ENCODE results near the gene CIAO3.

Gene CIAO3

DNA sequence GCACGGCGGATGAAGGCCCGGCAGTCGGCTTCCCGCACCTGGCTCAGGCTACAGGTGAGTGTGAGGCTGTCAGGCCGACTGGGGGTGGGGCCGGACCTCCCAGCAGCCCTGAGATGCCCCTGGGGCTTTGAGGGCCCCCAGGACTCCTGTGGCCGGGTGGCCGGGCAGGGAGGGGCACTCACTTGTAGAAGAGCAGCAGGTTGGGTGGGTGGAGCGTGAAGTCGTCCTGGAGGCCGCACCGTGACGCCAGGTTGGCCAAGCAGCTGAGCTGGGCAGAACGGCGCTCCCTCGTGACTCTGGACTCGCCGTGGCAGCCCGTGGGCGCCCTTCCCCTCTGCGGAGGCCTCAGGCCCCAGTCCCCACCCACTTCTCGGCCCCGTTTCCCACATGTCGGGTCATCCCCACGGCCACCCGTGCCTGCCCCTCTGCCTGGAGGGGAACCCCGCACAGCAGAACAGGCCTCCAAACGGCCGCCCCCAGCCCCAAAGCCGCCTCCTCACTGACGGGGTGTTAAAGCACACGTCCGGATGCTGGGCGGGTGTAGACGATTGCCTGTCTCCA lies 34.5 kb upstream of the CIAO3 start:
- DNase-seq, result no peak

DNA sequence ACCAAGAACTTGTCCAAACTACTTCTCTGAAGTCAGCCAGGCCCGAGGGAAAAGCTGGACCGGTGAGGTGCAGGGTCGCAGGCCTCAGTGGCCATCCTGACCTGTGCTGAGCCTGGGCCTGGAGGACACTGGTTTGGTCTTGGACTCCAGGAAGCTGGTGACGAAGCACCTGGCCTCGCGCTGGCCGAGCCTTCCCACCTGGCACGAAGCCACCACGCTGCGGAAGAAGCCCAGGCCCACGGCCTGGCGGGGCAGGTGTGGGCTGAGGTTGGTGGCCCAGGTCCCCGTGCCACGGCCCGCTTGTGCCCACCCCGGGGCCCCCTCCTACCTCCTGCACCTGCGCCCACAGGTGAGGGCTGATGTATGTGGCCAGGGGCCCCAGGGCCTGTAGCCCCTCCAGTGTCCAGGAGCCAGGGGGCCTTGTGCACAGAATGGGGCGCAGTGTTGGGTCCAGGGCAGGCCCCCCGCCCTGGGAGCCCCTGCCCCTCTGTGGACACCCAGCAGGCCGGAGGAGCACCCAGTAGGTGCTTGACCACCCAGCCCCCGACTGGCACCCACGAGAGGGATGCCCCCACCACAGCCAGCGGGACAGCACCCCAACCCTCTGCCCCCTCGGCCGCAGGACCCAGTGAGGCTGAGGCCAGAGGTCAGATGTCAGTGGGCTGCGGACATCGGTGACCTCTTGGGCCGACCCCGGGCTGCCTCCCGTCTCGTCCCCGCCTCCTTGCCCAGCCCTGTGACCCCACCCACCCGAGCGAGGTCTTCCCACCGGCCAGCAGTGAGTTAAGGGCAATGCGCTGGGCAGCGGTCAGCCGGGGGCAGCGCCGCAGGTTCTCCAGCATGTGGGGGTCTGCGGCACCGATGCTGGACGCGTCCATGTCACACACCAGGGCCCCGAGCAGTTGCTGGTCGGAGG lies 33.5 kb upstream of the CIAO3 start:
- DNase-seq, result no peak

DNA sequence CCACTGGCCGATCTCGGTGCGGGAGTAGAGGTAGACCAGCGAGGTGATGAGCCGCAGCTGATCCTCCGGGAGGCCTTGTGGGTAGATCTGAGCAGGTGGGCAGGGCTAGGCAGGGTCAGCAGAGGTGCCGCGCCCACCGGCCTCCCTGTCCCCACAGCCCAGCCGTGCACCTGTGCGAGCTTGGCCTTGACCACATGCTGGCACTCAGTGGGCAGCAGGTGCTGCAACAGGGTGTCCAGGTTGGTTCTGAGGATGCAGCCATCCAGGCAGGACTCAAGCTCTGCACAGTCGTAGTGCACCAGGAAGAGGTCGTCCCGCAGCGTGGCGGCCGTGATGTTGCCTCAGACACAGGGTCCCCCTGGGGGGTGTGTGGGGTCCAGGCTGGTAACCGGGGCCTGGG lies 32.2 kb upstream of the CIAO3 start:
- no peak for DNase-seq

DNA sequence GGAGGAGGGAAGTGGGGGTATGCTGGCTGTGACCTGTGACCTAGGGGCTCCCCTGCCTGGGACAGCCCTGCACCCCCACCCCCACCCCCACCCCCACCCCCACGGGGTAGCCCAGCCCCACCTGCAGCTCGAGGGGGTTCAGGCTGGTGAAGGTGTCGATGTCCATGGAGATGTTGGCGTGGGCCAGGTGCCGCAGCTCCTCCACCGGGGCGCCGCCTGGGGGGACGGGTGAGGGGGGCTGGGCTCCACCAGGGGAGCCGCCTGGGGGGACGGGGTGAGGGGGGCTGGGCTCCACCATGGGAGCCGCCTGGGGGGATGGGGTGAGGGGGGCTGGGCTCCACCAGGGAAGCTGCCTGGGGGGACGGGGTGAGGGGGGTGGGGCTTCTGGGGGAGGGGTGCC lies 29.6 kb upstream of the CIAO3 start:
- DNase-seq, result no peak

DNA sequence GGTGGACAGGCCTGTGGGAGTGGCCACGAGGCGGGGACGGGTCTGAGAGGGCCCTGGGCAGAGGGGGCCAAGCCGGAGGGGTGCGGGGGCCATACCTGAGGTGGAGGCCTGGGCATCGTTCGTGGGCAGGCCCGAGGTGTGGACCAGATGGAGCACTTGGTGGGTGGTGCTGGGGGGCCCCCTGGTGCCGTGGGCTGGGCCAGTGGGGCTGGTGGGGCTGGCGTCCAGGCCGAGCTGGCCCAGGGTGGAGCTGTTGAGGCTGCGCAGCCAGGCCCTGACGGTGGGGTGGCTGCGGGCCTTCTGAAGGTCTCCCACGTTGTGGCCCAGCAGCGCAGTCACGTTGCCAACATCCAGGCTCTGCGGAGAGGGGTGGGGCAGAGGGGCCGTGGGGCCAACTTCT lies 29.1 kb upstream of the CIAO3 start:
- no peak for DNase-seq

DNA sequence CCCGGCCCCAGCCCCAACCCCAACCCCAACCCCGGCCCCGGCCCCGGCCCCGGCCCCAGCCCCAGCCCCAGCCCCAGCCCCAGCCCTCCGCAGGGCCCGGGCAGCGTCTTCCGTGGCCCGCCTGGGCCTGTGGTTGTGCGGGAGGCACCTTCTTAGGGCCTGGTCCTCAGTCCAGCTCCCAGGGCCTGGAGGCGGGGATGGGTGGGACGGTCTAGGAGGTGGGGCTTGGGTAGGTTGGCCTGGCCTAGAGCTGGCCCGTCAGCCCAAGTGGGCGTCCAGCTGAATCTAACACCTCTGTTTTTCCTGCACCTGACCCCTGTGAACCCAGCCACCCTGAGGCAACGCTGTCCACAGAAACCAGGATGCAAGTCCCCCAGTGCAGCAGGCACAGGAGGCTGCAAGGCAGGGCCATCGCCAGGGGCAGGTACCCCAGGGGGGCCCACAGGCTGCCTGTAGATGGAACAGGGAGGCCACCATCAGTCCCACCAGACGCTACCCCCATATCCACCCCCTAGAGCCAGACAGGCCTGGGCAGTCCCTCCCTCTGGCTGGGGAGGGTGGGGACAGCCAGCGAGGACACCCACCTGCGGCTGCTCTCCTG lies 28.5 kb upstream of the CIAO3 start:
- no peak for DNase-seq

DNA sequence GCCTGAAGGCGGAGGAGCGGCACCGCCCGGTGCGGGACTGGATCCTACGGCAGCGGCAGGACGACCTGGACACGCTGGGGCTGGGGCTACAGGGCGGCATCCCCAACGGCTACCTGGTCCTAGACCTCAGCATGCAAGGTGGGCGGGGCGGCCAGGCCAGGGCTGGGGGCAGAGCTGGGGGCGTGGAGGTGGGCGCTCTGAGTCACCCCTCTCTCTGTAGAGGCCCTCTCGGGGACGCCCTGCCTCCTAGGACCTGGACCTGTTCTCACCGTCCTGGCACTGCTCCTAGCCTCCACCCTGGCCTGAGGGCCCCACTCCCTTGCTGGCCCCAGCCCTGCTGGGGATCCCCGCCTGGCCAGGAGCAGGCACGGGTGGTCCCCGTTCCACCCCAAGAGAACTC lies 27.6 kb upstream of the CIAO3 start:
- no peak for DNase-seq

DNA sequence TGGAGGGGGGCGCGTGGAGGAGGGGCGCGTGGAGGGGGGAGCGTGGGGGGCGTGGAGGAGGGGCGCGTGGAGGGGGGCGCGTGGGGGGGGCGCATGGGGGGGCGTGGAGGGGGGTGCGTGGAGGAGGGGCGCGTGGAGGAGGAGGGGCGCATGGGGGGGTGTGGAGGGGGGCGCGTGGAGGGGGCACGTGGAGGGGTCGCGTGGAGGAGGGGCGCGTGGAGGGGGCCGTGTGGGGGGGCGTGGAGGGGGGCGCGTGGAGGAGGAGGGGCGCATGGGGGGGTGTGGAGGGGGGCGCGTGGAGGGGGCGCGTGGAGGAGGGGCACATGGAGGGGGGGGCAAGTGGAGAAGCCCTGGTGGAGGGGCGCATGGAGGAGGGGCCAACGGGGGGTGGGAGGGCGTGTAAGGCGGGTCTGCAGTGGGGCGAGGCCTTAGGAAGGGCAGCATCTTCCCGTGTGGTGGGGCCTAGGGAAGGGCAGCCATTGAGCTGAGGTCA lies 27.0 kb upstream of the CIAO3 start:
- no peak for DNase-seq

DNA sequence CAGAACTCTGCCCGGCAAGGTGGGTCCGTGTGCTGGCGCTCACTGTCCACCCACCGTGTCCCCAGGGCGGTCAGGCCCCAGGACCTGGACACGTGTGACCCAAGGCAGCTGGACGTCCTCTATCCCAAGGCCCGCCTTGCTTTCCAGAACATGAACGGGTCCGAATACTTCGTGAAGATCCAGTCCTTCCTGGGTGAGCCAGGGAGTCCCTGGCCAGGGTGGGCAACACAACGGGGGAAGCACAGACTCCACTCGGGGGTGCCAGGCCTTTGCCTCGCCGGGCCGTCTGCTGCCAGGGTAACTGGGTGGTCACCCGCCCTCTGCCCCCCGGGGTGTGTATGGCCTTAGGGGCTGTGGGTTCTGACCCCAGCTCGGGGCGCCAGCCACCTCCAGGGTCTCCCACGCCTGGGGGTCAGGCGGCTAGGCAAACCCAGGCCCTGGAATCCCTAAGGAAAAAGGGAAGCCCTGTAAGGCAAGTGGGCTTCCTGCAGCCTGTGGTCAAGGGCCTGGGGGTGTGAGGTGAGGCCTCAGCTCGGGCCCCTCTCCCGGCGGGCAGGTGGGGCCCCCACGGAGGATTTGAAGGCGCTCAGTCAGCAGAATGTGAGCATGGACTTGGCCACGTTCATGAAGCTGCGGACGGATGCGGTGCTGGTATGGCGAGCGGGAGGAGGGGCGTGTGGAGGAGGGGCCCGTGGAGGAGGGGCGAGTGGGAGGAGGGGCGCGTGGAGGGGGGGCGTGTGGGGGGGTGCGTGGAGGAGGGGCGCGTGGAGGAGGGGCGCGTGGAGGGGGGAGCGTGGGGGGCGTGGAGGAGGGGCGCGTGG lies 26.2 kb upstream of the CIAO3 start:
- no peak for DNase-seq

DNA sequence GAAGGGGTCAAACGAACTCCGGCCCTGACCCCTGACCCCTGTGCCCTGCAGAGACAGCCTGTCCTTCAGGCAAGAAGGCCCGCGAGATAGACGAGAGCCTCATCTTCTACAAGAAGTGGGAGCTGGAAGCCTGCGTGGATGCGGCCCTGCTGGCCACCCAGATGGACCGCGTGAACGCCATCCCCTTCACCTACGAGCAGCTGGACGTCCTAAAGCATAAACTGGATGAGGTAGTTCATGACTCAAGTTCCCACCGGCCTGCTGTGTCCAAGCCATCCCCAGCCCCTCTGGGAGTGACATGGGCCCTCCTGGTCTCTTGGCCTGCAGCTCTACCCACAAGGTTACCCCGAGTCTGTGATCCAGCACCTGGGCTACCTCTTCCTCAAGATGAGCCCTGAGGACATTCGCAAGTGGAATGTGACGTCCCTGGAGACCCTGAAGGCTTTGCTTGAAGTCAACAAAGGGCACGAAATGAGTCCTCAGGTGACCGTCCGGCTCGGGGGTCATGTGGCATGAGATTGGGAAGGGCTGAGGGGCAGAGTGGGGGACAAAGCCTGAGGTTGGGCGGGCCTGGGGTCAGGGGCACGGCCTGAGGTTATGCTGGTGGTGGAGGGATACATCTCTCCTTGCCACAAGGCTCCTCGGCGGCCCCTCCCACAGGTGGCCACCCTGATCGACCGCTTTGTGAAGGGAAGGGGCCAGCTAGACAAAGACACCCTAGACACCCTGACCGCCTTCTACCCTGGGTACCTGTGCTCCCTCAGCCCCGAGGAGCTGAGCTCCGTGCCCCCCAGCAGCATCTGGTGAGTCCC lies 25.4 kb upstream of the CIAO3 start:
- no peak for DNase-seq

DNA sequence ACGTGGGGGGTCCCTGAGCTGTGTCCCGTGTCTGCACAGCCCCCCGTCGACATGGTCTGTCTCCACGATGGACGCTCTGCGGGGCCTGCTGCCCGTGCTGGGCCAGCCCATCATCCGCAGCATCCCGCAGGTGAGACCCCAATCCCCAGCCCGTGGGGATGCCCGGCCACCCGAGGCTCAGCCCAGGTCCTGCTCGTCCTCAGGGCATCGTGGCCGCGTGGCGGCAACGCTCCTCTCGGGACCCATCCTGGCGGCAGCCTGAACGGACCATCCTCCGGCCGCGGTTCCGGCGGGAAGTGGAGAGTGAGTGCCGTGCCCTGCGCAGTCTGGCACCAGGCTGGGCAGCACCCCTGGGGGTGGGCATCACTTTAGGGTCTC lies 24.7 kb upstream of the CIAO3 start:
- no peak for DNase-seq

DNA sequence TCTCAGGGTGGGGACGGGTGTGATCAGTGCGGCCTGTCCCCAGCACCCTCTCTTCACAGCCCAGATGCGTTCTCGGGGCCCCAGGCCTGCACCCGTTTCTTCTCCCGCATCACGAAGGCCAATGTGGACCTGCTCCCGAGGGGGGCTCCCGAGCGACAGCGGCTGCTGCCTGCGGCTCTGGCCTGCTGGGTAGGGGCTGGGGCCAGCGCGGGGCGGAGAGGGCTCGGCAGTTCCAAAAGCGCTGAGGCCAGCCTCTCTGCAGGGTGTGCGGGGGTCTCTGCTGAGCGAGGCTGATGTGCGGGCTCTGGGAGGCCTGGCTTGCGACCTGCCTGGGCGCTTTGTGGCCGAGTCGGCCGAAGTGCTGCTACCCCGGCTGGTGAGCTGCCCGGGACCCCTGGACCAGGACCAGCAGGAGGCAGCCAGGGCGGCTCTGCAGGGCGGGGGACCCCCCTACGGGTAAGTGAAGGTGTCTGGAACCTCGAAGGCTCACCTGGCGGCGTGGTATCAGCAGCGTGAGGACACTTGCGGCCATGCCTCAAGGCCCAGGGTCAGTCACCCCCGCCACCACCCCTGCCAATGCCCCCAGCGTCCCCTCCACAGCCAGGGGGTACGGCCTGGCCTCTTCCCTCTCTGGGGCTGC lies 24.2 kb upstream of the CIAO3 start:
- no peak for DNase-seq

DNA sequence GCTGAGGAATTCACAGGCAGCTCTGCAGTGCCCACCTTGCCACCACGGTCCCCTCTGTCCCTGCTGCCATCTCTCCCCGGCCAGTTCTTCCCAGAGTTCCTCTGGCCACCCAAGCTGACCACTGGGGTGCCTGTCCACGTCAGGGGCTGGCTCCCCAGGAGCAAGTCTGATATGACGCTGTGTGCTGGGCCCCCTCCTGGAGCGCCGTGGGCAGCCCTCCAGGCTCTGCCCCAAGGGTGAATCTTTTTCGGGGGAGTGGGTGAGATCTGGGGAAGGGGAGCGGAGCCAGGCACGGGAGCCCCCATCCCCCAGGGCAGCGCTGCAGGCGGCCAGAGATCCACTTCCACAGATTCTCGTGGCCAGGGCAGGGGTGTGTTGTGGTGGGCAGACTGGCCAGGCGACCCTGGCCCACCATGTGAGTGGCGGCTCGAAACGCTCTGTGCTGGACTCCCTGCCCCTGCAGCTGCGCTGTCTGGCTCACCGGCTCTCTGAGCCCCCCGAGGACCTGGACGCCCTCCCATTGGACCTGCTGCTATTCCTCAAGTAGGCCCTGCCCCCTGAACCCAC lies 23.5 kb upstream of the CIAO3 start:
- no peak for DNase-seq

DNA sequence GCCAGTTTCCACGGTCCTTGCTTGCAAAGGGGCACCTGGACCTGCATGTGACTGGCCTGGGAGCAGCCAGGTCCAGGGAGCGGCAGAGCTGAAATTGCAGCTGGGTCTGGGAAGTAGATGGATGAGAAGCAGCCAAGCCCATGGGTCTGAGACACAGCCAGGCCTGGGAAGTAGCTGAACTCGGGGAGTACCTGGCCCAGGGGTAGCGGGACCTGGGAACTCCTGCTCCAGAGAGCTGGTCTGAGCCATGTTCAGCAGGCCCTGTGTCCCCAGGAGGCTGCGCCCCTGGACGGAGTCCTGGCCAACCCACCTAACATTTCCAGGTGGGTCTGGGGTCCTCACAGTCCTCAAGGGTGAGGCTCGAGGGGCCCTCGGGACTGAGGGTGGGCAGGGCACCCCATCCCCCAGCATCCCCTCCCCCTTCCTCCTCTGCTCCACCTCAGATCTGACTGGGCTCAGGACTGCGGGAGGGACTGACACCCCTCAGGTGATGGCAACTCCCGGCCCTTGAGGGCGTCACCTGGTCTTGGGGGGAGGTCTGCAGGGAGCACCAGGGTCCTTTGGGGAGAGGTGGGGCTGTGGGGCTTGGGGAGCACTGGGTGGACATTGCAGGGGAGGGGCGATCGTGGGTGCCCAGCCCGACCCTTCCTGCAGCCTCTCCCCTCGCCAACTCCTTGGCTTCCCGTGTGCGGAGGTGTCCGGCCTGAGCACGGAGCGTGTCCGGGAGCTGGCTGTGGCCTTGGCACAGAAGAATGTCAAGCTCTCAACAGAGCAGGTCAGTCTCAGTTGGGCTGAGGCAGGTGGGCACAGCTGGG lies 22.8 kb upstream of the CIAO3 start:
- DNase-seq, result no peak

DNA sequence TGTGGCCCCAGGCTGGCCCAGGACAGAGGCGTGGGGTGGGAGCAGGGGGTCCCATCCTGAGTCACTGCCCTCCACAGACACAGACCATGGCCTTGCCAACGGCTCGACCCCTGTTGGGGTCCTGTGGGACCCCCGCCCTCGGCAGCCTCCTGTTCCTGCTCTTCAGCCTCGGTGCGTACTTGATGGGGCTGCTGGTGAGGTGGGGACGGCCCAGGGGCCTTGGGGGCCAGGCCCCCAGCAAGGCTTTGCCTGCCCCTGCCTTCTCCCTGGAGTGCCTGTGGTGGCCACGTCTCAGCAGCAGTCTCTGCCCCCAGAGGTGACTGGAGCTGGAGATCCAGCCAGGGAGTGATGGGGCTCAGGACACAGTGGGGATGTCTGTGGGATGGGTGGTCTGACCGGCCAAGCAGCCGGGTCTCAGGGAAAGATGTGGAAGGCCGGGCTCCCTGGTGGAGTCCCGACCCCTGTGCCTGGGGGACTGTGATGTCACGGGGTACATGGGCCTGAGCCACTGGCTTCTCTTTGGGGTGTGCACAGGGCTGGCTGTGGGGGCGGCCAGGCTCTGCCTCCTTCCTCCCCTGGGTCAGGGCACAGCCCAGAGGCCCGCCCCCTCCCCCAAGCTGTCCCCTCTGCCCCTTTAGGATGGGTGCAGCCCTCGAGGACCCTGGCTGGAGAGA lies 21.9 kb upstream of the CIAO3 start:
- DNase-seq, result no peak

DNA sequence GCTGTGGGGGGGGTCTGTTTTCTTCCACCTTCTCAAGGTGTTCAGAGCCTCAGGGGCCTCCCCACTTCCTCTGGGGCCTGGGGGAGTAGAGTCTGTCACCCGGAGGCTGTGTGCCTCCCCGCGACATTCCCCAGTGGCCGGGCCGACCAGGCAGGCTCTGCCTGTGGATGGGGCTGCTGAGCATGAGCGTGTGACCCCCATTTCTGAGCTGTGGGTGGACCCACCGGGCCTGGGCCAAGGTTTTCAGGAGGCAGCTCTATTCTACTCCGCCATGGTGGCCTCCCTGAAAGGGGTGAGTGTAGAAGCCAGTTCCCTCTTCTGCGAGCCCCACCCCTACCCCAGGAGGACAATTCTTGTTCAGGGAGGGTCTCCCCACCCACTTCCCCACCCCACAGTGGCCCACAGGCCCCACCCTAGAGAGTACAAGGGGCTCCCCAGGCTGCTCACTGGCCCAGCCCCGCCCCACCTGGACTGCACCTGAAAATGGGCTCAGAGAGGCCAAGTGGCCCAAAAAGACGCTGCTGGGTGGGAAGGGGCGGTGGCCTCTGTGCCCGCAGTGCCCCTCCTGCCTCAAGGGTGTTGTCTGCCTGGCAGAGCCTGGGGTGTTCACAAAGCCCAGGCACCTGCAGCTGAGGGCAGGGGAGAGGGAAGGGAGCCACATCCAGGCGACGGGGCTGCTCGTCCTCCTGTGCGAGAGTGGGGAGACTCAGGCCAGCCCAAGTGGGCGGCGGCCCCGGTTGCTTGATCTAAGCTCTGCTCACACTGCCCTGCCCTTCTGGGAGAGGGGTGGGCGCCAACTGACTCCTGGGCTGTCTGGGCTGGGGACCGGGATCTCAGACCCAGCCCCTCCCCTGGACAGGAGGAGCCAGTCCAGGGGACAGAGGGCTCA lies 21.1 kb upstream of the CIAO3 start:
- DNase-seq, result no peak

DNA sequence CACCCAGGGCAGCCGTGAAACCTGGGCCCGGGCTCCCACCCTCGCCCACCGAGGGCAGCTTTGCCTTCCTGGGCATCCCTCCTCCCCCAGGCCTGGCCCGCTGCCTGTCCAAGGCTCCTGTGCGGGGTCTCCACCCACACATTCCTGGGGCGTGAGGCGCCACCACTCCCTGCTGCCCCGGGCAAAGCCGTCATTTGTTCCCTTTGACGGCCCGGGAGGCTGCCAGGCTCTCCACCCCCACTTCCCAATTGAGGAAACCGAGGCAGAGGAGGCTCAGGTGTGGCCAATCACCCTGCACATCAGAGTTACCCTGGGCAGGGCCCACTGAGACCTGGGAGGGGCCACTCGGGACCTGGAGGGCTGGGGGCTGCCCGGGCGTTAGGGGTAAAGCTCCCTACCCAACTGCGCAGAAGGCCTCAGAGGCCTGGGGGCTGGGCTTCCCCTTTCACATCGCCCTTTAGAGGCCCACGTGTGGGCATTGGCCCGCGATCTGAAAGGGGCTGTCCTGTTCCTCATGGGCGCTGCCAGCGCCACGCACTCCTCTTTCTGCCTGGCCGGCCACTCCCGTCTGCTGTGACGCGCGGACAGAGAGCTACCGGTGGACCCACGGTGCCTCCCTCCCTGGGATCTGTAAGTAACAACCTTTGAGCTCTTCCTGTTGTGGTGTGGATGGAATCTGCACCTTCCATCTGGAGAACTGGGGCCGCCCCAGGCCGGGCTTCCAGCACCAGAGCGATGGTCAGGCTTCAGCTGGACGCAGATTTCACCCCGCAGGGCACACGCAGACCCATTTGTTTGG lies 19.9 kb upstream of the CIAO3 start, which contains the start of gene MSLN:
Gene MSLN (plus strand): TSS at position 190 of the 799 bp plus-strand sequence. CDS start 1,947 bp downstream, outside the sequence.
- DNase-seq, result no peak

DNA sequence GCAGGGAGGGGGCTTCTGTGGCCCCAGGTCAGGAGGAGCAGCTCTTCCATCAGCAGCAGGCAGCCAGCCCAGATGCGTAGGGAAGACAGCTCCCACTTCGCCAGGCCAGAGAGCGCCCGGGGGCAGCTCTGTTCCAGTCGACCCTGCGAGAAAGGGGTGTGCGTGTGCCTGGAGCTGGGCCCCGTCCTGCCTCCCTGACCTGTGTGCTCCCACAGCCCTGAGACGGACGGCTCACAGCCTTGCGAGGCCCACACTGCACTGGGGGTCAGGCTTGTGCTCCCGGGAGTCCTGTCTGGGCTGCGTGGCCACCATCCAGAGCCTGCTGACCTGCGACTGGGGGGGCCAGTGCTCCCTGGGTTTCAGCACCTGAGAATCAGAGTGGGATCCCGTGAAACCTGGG lies 19.3 kb upstream of the CIAO3 start:
- DNase-seq, result no peak

All from SHP77 treated with DMSO at 0.1 percent for 48 hours (cell line).